EL (cell line): ENCODE measurements around the gene SPPL3.
"Not testable (repeated sequence)": the region's sequence is repeated elsewhere in the genome, so short reads cannot be mapped to it uniquely, and the experiment has no call there.

Experiments
- DNase-seq: peaks from one replicate; pipeline ENCODE4 v3.0.0-alpha.2; 2016

Gene SPPL3

GRCh38 chr12:120814903-120815429 is 89.2 kb downstream of the SPPL3 start:
- DNase-seq, result no peak

DNA sequence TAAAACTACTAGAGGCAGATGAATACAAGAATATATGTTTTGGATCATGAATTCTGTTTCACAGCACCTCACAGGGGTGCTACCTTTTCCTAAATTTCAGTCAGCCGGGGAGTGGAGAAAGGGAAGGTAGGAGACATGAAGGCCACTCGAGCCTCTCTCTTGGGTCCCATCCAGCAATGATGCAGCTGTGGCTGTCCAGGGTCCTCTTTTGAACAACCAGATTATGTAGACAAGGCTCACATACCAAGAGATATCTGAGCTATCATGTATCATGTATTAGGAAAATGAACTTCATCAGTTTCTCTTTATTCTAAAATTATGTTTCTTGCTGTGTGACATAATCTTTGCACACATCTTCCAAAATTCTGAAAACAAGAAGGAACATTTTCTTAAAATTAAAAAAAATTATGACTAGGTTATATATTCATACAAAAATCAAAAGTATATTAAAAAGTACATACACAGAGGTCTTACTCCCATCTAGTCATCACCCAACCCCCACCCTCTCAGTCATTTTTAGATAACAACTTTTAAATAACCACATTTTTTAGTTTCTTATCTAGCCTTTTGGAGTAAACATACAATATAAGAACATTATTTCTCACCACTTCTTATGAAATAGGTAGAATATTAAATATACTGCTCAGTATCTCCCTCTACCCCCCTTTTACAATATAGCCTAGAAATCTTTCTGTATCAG is 89.8 kb downstream of the SPPL3 start:
- no peak for DNase-seq

- DNase-seq, result no peak
Measured at GRCh38 chr12:120813588-120814153, 90.5 kb downstream of the SPPL3 start.

- no peak for DNase-seq
Measured at GRCh38 chr12:120810021-120810420, 94.1 kb downstream of the SPPL3 start.

- DNase-seq, result no peak
Measured at GRCh38 chr12:120804428-120804827, 99.7 kb downstream of the SPPL3 start.

DNA sequence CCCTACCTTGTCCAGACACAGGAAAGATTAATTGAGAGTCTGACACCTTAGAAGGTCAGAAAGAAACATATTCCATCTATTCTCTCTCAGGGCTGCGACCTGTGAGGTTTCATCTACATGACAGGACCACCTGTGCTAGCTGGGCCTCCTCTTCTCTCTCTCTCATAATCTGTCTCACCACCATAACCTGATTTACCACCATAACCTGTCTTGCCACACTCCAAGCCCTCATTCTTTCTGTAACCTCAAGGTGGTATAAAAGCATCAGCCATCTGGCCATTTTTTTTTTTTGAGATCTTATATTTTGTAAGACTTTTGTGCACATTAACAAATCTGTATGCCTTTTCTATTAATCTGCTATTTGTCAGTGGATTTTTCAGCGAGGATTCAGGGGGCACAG is 103.0 kb downstream of the SPPL3 start:
- DNase-seq, result no peak

DNA sequence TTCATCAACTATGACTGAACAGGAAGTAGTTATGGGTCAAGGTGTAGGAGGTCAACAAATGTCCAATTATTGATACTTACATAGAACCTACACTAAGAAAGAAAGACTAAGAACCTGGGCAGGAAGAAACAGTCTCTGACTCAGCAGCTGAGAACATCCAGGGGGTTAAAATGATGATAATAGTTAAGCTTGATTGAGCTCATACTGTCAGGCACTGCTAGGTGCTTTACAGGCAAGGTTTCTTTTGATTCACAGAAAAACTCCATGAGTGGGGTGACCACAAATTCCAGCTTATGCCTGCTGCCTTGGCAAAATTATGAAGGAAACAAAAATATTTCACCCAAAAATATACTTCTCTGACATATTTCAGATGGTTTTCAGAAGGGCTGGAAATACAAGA is 103.5 kb downstream of the SPPL3 start:
- no peak for DNase-seq

DNA sequence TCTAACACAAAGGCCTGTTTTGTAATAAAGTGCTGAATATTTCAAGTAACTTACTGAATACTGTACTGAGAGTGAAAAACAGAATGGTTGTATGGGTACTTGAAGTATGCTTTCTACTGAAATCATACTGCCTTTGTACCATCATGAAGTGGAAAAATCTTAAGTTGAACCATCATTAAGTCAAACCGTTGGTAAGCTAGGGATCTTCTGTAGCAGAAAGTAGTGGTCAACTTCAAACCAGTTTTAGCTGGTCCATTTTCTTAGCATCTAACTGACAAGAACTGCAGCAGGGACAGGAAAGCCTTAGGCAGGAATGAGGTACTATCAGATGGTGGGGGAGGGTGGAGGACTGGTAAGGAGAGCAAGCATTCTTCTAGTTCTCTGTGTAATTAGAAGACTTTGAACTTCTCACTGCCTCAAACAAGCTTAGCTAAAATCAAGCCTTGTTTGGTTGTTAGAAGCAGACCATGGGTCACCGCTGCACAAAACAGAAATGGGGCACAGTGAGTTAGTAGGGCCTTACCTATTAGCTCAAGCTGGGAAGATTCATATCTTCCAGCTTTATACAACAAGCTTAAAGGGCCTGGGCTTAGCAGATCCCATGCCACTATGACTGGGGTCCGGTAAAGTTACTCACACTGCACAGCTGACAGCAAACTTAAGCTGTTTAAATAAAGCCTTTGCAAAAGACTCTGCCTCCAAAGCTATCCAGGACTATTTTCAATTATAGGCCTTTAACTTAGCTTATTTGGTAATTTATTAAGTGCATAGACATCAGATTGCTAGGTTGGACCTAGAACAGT is 104.7 kb downstream of the SPPL3 start:
- DNase-seq, result no peak

GRCh38 chr12:120798696-120799095 is 105.5 kb downstream of the SPPL3 start:
- DNase-seq, result no peak

- no peak for DNase-seq
Measured at GRCh38 chr12:120797677-120798642, 106.2 kb downstream of the SPPL3 start.

- no peak for DNase-seq
Measured at GRCh38 chr12:120795441-120796178, 108.5 kb downstream of the SPPL3 start.

DNA sequence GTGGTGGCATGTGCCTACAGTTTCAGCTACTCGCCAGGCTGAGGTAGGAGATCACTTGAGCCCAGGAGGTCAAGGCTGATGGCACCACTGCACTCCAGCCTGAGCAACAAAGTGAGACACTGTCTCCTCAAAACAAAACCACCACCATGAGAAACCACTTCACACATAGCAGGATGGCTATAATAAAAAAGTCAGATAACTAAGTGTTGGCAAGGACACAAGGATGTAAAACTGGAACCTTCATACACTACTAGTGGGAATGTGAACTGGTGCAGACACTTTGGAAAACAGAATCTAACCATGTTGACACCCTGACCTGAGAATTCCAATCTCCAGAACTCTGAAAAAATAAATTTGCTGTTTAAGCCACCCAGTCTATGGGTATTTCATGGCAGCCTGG is 110.8 kb downstream of the SPPL3 start:
- no peak for DNase-seq

DNA sequence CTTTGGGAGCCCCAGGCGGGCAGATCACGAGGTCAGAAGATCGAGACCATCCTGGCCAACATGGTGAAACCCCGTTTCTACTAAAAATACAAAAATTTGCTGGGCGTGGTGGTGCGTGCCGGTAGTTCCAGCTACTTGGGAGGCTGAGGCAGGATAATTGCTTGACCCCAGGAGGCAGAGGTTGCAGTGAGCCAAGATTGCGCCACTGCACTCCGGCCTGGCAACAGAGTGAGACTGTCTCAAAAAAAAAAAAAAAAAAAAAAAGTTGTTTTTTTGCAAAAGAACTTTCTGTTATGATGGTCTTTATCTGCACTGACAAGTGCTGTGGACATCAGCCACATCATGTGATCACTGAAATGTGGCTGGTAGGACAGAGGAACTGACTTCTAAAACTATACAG is 111.7 kb downstream of the SPPL3 start:
- DNase-seq, result not testable (repeated sequence)

DNA sequence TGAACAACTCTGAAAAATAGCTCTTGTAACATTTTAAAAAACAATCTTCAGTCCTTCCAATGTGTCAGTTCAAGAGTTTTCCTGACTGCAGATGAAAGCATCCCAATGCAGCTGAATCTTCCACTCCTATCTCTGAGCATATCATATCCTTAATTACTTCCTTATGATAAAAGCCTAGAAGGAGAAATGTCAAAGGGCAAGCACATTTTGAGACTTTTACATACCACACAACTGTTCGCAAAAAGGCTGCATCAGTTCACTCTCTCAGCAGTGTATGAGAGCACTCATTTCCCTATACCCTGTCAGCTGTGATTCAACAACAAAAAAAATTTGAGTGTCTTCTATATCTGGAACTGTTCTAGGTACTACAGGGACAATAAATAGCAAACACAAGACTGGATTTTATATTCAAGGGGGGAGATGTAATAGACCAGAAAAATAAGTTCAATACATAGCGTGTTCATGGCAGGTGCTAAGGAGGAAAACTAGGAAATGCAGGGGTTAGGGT is 112.4 kb downstream of the SPPL3 start:
- DNase-seq, result no peak

DNA sequence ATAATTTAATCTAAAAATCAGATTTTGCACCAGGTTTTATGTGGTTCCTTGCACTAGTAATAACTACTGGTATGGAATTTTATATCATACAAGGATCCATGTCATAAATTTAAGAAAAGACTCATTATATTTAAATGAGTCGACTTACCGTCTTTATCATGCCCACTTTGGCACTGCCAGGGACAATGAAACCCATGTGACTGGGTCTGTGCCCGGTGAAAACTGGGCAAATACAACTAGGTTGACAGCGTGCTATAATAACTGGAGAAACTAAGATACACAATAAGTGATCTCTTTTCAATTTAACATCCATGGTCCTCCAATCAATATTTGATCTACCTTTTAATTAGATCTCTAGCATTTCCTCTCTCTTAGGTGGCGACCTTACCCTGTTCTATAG is 114.0 kb downstream of the SPPL3 start:
- no peak for DNase-seq

DNA sequence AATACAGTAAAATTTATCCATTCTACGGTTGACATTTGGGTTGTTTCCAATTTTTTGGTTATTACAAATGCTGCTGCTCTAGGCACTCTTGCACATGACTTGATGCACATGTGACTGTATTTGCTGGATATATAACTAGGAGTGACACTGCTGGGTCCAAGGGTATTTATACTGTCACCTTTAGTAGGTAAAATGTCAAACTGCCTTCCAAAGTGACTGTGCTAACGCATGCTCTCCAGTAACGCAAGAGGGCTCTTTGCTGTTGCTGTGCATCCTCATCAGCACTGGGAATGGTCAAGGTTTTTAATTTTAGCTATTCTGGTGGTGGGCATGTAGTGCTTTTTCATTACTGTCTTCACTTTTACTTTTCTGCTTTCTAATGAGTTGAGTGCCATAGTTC is 116.3 kb downstream of the SPPL3 start:
- no peak for DNase-seq

DNA sequence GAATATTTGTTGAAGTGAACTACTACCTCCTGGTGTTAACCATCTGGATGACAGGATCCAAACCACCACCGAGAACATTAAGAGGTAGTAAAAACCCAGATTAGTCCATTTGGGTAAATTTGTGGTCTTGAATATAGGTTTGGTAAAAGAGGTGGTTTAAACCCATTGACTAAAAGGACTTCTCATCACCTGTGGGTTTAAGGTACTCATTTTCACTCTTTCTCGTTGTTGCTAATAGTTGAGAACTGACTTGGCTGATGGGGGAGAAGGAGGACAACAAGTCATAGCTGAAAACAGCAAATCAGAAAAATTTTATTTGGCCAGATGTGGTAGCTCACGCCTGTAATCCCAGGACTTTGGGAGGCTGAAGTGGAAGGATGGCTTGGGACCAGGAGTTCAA is 119.4 kb downstream of the SPPL3 start:
- no peak for DNase-seq

DNA sequence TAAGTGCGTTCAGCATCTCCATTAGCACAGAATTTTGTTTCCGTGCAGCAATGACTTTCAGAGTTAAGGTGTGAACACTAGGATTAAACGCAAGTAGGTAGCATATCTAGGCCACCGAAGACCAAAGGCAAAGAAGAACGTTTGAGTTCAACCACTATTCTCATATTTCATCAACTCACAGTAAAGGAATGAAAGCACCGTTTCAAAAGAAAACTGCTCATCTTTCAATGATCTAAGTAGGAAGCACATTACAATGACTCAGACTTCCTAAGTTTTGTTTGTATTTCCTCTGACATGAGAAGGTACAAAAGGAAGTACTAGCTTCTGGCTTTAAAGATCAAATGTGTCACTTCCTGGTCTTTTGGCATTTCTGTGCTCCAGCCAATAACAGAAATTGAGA is 121.0 kb downstream of the SPPL3 start:
- DNase-seq, result peak; percentile 72

DNA sequence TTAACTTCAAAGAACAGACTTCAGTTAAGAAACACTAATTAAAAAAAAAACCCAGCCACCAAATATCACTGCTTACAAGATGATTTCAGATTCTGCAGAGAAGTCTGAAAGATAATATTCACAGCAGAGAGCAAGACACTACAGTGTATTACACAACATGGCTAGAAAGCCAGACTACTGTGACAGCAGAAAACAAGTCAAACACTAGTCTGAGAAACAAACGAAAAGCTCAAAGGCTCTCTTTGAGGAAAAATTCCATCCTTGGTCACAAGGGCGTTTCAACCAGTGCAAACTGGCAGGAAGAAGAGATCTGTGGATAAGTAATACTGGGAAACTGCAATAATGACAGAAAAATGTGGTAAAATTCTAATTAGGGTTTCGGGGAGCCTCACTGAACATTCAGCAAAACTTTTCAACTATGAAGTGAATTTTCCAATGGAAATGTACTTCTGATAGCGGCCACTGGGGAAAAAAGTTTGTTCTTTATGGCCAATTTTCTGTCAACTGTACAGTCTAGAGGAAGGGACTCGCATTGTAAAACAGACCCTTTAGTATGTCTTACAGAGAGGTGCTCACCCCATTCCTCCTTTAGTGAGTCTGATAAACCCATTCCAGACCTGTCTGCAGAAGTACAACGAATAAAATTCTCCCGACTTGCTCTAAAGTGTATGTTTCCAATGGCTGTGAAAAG is 128.2 kb downstream of the SPPL3 start:
- no peak for DNase-seq

- no peak for DNase-seq
Measured at GRCh38 chr12:120774169-120774916, 129.8 kb downstream of the SPPL3 start.
